Vagina (tissue), 2 donors: Measurements from ENCODE around the gene CGB3. TPM values are rescaled to one million over a fixed set of nuclear protein-coding genes. Genes with fewer than 3 reads are reported as not detected.
"Not testable (repeated sequence)": the region's sequence is repeated elsewhere in the genome, so short reads cannot be mapped to it uniquely, and the experiment has no call there.

ENCODE experiments used
- DNase-seq, 2 donors: peaks; one replicate each; pipeline ENCODE4 v3.0.0-alpha.2; 2017; ENCODE audit errors: extremely low spot score in 2 of 2
- H3K27ac ChIP-seq: fragments of 200-600 bp; sonication (generic); one replicate; pipeline ENCODE4 v1.5.1; 2019
- H3K27me3 ChIP-seq: fragments of 200-600 bp; sonication (generic); one replicate; pipeline ENCODE4 v1.5.1; 2019
- H3K36me3 ChIP-seq, 2 donors: fragments of 200-600 bp; sonication (generic); one replicate each; pipeline ENCODE4 v1.5.1; 2017 to 2019
- H3K4me1 ChIP-seq: fragments of 200-600 bp; sonication (generic); one replicate; pipeline ENCODE4 v1.5.1; 2019
- H3K4me3 ChIP-seq, 2 donors: fragments of 200-600 bp; sonication (generic); 1 replicate in 1 of 2; 2 replicates in 1 of 2; pipeline ENCODE4 v1.5.1; 2016 to 2019
- H3K9me3 ChIP-seq: fragments of 200-600 bp; sonication (generic); one replicate; pipeline ENCODE4 v1.5.1; 2019
- POLR2A ChIP-seq, 2 donors: fragments of 450-650 bp; IDR thresholded peaks; one replicate each; pipeline ENCODE4 v1.6.1; 2017; ENCODE audit warnings: antibody characterized with exemption in 2 of 2, mild to moderate bottlenecking in 2 of 2, moderate library complexity in 2 of 2
- POLR2AphosphoS5 ChIP-seq, 2 donors: sonication (generic); formaldehyde crosslinking; IDR thresholded peaks; one replicate each; pipeline ENCODE4 v1.9.0; 2017; ENCODE audit warnings: antibody characterized with exemption in 2 of 2, mild to moderate bottlenecking in 2 of 2, low read depth in 1 of 2; ENCODE audit not compliant: insufficient read depth in 1 of 2
- intact Hi-C: fragments of 100-400 bp; cut with DNase I; formaldehyde crosslinking; loops from one replicate; pipeline ENCODE4 v1.15.1; 2023
- total RNA-seq: library from RNA; depleted of rRNA; stranded (reverse); fragments of >200 nt; gene quantifications from one replicate; pipeline ENCODE4 v1.2.3, GENCODE V29; 2016
- TF ChIP-seq, protein P1 (sequence below), 3 experiments: fragments of 450-650 bp in 2 of 3; fragments of 200-600 bp in 1 of 3; sonication (generic) in 1 of 3; IDR thresholded peaks; one replicate each; pipeline ENCODE4 v1.5.1; 2017 to 2019; ENCODE audit warnings: antibody characterized with exemption in 3 of 3, mild to moderate bottlenecking in 2 of 3, moderate library complexity in 2 of 3

The CGB3 gene
- total RNA-seq, 1 donor from 2014 or later: not detected

DNA sequence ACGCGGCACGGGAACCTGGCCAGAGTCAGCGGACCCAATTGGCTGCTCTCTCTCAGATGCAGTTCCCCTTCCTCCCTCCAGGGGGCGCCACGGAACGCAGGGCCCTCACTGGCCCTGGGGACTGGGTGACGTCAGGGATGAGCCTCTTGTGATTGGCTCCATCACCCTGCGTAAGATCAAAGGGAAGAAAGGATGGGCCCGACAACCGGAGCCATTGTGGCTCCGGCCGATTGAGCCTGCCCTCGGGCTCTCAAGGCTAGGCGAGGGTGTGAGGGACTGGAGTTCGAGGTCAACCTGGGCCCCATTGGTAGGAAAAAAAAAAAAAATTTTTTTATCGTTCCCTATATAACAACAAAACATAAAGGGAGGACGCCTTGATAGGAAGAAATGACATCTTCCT lies 12.7 kb upstream of the CGB3 start, which contains the start of gene CGB1:
Gene CGB1, minus strand, starts transcription at position 81 of the 400 bp plus-strand sequence. CDS start 184 bp downstream, outside the sequence.
- not testable (repeated sequence) for DNase-seq

DNA sequence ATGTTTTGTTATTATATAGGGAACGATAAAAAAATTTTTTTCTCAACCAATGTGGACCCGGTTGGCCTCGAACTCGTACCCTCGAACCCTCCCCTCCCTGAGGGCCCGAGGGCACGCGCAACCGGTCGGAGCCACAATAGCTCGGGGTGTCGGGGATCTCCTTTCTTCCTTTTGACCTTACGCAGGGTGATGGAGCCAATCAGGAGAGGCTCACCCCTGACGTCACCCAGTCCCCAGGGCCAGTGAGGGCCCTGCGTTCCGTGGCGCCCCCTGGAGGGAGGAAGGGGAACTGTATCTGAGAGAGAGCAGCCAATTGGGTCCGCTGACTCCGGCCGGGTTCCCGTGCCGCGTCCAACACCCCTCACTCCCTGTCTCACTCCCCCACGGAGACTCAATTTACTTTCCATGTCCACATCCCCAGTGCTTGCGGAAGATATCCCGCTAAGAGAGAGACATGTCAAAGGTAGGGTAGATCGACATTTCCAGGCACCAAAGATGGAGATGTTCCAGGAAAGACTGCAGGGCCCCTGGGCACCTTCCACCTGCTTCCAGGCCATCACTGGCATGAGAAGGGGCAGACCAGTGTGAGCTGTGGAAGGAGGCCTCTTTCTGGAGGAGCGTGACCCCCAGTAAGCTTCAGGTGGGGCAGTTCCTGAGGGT lies 7.6 kb upstream of the CGB3 start, which contains the start of gene CGB2:
Gene CGB2, plus strand, starts transcription at position 249 of the 660 bp plus-strand sequence. Its CDS starts 206 bp downstream, at position 455.
- H3K9me3 ChIP-seq, H3K27me3 ChIP-seq, H3K4me3 ChIP-seq, DNase-seq, intact Hi-C loops, H3K4me1 ChIP-seq, H3K36me3 ChIP-seq, H3K27ac ChIP-seq: not testable (repeated sequence)

More for the DNA sequence above, 12.7 kb upstream of the CGB3 start, which contains the start of gene CGB1:
- intact Hi-C loops, H3K27ac ChIP-seq, H3K4me1 ChIP-seq, H3K4me3 ChIP-seq, H3K27me3 ChIP-seq, H3K36me3 ChIP-seq, H3K9me3 ChIP-seq: not testable (repeated sequence)

DNA sequence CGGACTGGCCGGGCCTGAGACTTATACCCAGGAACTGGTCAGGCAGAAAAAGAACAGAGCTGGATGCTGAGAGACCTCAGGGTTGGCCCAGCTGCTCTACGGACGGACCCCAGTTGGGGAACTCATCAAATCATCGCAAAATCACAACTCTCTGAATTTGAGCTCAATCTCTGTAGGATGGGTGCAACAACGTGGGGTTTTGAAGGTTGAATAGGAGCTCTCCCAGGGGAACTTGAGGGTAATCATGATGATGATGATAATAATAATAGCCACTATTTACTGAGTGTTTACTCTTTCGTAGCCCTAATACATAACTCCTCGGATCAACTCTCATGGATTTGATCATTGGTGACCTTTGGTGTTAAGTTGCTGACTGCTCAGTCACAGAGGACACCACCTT lies 6.2 kb upstream of the CGB3 start:
- intact Hi-C loops, H3K27me3 ChIP-seq, H3K4me3 ChIP-seq, H3K36me3 ChIP-seq, H3K9me3 ChIP-seq, DNase-seq, H3K27ac ChIP-seq, H3K4me1 ChIP-seq: not testable (repeated sequence)

DNA sequence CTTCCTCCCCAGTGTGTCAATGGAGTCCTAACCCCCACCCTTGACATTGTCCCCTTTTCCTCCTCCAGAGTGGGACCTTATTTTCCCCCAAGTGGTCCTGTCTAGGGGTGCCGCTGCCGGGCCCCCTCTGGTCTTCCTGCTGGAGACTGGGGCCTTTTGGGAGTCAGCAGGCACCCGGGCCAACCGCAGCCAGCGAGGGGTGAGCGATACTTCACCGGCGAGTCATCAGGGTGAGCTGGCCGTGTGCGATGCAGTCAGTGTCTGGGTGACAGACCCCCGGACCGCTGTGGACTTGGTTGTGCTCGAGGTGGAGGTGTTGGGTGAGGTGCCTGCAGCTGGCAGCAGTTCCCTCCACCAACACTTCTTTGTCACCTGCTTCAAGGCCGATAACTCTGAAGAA lies 5.6 kb upstream of the CGB3 start:
- DNase-seq, H3K27ac ChIP-seq, H3K4me1 ChIP-seq, H3K36me3 ChIP-seq, H3K9me3 ChIP-seq, H3K4me3 ChIP-seq, intact Hi-C loops, H3K27me3 ChIP-seq: not testable (repeated sequence)

DNA sequence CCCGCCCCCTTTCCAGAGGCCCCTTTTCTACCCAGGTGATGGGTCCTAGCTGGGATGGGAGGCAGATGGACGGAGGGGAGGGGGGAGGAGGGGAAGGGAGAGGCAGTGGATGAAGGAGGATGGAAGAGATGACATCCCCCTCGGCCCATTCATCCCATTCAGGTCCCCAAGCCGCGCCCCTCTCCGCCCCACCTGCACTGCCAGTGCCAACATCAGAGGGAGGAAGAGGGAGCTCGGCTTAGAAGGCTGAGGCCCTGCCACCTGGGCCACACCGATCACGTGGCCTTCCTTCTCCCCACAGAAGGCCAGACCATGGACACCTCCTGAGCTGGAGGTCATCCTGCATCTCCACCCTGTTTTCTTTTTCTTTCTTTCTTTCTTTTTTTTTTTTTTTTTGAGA lies 4.6 kb upstream of the CGB3 start:
- H3K4me1 ChIP-seq, intact Hi-C loops, DNase-seq, H3K27me3 ChIP-seq, H3K9me3 ChIP-seq, H3K4me3 ChIP-seq, H3K36me3 ChIP-seq, H3K27ac ChIP-seq: not testable (repeated sequence)

DNA sequence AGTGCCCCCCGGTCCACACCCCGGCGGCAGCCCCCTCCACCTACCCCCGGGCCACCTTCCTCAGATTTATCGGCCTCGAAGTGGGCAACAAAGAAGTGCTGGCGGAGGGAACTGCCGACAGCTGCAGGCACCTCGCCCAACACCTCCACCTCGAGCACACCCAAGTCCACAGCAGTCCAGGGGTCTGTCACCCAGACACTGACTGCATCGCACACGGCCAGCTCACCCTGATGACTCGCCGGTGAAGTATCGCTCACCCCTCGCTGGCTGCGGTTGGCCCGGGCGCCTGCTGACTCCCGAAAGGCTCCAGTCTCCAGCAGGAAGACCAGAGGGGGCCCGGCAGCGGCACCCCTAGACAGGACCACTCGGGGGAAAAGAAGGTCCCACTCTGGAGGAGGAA lies 1.5 kb upstream of the CGB3 start:
- not testable (repeated sequence) for H3K4me3 ChIP-seq

DNA sequence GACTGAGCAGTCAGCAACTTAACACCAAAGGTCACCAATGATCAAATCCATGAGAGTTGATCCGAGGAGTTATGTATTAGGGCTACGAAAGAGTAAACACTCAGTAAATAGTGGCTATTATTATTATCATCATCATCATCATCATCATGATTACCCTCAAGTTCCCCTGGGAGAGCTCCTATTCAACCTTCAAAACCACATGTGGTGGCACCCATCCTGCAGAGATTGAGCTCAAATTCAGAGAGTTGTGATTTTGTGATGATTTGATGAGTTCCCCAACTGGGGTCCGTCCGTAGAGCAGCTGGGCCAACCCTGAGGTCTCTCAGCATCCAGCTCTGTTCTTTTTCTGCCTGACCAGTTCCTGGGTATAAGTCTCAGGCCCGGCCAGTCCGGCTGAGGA lies 955 bp upstream of the CGB3 start:
- H3K4me1 ChIP-seq, H3K9me3 ChIP-seq, DNase-seq, intact Hi-C loops, H3K27ac ChIP-seq, H3K4me3 ChIP-seq, H3K27me3 ChIP-seq, H3K36me3 ChIP-seq: not testable (repeated sequence)

More for the DNA sequence above, 1.5 kb upstream of the CGB3 start:
- H3K9me3 ChIP-seq, DNase-seq, H3K27me3 ChIP-seq, H3K4me1 ChIP-seq, H3K27ac ChIP-seq, intact Hi-C loops, H3K36me3 ChIP-seq: not testable (repeated sequence)

DNA sequence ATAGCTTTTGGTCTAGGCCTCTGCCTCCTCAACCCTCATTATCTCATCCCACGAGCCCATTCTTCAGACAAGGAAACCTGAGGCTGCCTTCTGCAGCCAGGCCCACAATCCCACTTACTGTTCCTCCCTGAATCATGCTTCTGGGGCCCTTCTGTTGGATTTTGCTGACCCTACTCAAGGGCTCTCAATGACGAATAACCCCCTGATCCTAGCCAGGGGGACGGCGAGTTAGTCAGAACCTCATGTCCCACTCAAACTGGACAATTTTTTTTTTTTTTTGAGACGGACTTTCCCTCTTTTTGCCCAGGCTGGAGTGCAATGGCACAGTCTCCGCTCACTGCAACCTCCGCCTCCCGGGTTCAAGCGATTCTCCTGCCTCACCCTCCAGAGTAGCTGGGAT lies 2.0 kb downstream of the CGB3 start:
- H3K36me3 ChIP-seq: no peaks in the 10 kb centered on the region
- TF ChIP-seq POLR2A (IDR thresholded peaks at IDR 0.05) (no peak), POLR2AphosphoS5 (IDR thresholded peaks at IDR 0.05; ENCODE audit: insufficient read depth in 1 of 2, low read depth in 1 of 2) (no peak)
- TF ChIP-seq, protein P1, sequence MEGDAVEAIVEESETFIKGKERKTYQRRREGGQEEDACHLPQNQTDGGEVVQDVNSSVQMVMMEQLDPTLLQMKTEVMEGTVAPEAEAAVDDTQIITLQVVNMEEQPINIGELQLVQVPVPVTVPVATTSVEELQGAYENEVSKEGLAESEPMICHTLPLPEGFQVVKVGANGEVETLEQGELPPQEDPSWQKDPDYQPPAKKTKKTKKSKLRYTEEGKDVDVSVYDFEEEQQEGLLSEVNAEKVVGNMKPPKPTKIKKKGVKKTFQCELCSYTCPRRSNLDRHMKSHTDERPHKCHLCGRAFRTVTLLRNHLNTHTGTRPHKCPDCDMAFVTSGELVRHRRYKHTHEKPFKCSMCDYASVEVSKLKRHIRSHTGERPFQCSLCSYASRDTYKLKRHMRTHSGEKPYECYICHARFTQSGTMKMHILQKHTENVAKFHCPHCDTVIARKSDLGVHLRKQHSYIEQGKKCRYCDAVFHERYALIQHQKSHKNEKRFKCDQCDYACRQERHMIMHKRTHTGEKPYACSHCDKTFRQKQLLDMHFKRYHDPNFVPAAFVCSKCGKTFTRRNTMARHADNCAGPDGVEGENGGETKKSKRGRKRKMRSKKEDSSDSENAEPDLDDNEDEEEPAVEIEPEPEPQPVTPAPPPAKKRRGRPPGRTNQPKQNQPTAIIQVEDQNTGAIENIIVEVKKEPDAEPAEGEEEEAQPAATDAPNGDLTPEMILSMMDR (IDR thresholded peaks at IDR 0.05): no peak
- no peak for DNase-seq
- H3K27ac ChIP-seq: no peak overlapping the region
- no peak overlapping the region for H3K4me3 ChIP-seq
- H3K27me3 ChIP-seq: peaks cover 6% of the 10 kb centered on the region
- H3K9me3 ChIP-seq: no peaks in the 10 kb centered on the region
- intact Hi-C loops: no loop called here
- peaks cover 26% of the 10 kb centered on the region for H3K4me1 ChIP-seq
